ENCODE measurements around the gene HIRA.

DNA sequence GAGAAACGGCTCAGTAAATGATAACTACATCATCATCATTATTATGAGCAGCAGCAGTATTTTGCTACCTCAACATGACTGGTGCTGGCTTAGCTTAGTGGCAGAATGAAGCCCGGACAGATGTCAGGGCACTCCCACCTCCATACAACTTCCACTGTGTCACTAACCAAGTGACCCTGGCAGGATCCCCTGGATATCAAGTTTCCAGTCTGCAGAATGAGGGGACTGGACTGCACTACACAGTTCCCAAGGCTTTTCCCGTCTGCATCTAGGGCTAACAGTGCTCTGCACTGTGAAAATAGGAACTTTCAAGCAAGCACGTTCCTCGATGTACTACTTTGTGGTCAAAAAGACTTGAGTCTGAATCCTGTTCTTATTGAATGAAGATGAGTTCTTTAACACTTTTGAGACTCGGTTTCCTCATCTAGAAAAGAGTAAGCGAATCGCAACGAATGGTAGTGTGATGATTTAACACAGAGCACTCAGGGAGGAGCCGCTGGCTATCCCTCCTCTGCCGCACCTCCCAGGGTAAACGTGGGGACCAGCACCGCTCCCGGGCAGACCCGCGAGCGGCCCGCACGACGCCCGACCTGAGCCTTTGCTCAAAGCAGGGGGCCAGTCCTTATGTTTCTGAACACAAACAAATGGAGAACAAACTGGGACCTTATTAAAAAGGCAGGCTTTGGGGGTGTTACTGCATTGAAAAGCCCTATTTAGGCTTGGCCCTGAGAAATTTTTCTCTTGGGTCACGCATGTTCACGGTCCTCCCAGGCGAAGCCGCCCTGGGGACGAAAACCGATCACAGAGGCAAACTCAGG lies 140.9 kb downstream of the HIRA start:
- TF ChIP-seq POLR2A (IDR thresholded peaks at IDR 0.05) (no peak), POLR2AphosphoS5 (IDR thresholded peaks at IDR 0.05) (no peak)
- TF ChIP-seq, protein P1, sequence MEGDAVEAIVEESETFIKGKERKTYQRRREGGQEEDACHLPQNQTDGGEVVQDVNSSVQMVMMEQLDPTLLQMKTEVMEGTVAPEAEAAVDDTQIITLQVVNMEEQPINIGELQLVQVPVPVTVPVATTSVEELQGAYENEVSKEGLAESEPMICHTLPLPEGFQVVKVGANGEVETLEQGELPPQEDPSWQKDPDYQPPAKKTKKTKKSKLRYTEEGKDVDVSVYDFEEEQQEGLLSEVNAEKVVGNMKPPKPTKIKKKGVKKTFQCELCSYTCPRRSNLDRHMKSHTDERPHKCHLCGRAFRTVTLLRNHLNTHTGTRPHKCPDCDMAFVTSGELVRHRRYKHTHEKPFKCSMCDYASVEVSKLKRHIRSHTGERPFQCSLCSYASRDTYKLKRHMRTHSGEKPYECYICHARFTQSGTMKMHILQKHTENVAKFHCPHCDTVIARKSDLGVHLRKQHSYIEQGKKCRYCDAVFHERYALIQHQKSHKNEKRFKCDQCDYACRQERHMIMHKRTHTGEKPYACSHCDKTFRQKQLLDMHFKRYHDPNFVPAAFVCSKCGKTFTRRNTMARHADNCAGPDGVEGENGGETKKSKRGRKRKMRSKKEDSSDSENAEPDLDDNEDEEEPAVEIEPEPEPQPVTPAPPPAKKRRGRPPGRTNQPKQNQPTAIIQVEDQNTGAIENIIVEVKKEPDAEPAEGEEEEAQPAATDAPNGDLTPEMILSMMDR (IDR thresholded peaks at IDR 0.05) = no peak
